HEK293 (cell line): ENCODE results near the gene SLC26A11.

Experiments
- ATF2 ChIP-seq: fragments of 450-650 bp; formaldehyde crosslinking; IDR thresholded peaks from 2 replicates; pipeline ENCODE4 v1.5.1; 2016; ENCODE audit warnings: missing biosample characterization, missing genetic modification characterization, low read depth
- GLI4 ChIP-seq: fragments of 450-650 bp; formaldehyde crosslinking; IDR thresholded peaks from 2 replicates; pipeline ENCODE4 v1.5.1; 2016; ENCODE audit warnings: missing biosample characterization, missing genetic modification characterization
- ZEB2 ChIP-seq: fragments of 450-650 bp; formaldehyde crosslinking; IDR thresholded peaks from 2 replicates; pipeline ENCODE4 v1.5.1; 2016; ENCODE audit warnings: missing biosample characterization, missing genetic modification characterization
- ZNF221 ChIP-seq: fragments of 450-650 bp; formaldehyde crosslinking; IDR thresholded peaks from 2 replicates; pipeline ENCODE4 v1.5.1; 2017; ENCODE audit warnings: missing biosample characterization, missing genetic modification characterization, borderline replicate concordance
- ZNF433 ChIP-seq: fragments of 450-650 bp; formaldehyde crosslinking; IDR thresholded peaks from 2 replicates; pipeline ENCODE4 v1.5.1; 2016; ENCODE audit warnings: missing biosample characterization, missing genetic modification characterization, low read depth
- ZNF768 ChIP-seq: fragments of 450-650 bp; formaldehyde crosslinking; IDR thresholded peaks from 2 replicates; pipeline ENCODE4 v1.5.1; 2018; ENCODE audit warnings: missing biosample characterization, mild to moderate bottlenecking, missing genetic modification characterization
- TF ChIP-seq, protein P1 (sequence below): fragments of 450-650 bp; formaldehyde crosslinking; IDR thresholded peaks from 2 replicates; pipeline ENCODE4 v1.5.1; 2016; ENCODE audit warnings: missing biosample characterization, missing genetic modification characterization

- TF ChIP-seq, protein P1, sequence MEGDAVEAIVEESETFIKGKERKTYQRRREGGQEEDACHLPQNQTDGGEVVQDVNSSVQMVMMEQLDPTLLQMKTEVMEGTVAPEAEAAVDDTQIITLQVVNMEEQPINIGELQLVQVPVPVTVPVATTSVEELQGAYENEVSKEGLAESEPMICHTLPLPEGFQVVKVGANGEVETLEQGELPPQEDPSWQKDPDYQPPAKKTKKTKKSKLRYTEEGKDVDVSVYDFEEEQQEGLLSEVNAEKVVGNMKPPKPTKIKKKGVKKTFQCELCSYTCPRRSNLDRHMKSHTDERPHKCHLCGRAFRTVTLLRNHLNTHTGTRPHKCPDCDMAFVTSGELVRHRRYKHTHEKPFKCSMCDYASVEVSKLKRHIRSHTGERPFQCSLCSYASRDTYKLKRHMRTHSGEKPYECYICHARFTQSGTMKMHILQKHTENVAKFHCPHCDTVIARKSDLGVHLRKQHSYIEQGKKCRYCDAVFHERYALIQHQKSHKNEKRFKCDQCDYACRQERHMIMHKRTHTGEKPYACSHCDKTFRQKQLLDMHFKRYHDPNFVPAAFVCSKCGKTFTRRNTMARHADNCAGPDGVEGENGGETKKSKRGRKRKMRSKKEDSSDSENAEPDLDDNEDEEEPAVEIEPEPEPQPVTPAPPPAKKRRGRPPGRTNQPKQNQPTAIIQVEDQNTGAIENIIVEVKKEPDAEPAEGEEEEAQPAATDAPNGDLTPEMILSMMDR, result no peak
- TF ChIP-seq ZNF433 (tag by site-specific recombination) (no peak), ZNF221 (tag by site-specific recombination) (no peak), ZEB2 (tag by site-specific recombination) (no peak), ZNF768 (tag by site-specific recombination) (no peak), ATF2 (no peak), GLI4 (no peak)
Measured at GRCh38 chr17:80233202-80233601, 13.0 kb downstream of the SLC26A11 start.
